Tibial nerve (tissue), 4 donors: ENCODE results near the gene FOXL1.
A peak's percentile ranks its signal among the peaks of the same experiment; 100 is the strongest.

Experiments used
- EP300 ChIP-seq, 2 donors: sonication (generic); formaldehyde crosslinking; IDR thresholded peaks; one replicate each; pipeline ENCODE4 v1.6.1; 2017; ENCODE audit warnings: antibody characterized with exemption in 2 of 2, mild to moderate bottlenecking in 1 of 2
- TF ChIP-seq, protein P1 (sequence below), 5 experiments: fragments of 200-600 bp in 3 of 5; fragments of 450-650 bp in 2 of 5; sonication (generic) in 3 of 5; IDR thresholded peaks; one replicate each; pipeline ENCODE4 v1.5.1; 2016 to 2019; ENCODE audit warnings: antibody characterized with exemption in 5 of 5, mild to moderate bottlenecking in 3 of 5, moderate library complexity in 2 of 5

DNA sequence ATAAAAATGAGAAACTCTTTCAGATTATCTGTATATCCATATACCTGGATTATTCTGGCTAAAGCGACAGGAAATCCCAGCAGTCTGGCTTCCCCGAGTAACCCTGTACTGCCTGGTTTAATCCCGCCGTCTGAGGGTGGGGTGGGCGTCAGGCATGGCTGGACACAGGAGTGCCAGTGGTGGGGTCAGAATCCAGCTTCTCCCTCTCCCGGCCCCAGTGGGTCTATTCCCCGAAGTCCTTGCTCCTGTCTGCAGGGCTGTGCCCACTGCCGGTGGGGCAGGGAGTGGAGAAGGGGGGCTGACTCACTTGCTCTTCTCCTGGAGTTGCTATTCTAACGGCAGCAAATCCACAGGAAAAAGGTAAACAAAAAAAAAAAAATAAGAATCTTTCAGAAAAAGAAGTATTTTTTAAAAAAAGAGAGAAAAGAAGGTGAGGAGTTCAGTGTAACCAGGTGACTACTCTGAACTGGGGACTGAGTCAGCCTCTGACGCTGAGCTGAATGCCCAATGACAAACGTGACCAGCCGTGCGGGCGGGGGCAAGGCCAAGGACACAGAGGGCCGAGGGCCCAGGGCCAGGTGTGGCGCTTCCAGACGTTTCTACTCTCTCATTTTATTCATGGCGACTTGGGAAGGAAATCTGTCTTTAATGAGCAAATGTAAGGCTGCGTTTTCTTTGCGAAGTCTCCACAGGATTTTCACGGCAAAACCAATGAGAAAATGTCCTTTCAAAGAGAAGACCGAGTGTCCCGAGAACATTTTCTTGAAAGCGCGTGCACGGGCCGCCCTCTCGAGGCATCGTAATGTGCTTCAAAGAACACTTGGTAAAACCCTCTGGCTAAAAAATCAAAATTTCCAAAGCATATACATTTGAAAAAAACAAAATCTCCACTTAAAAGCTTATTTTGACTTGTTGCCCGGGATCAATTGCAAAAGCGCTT is 47.8 kb upstream of the FOXL1 start:
- TF ChIP-seq, protein P1, sequence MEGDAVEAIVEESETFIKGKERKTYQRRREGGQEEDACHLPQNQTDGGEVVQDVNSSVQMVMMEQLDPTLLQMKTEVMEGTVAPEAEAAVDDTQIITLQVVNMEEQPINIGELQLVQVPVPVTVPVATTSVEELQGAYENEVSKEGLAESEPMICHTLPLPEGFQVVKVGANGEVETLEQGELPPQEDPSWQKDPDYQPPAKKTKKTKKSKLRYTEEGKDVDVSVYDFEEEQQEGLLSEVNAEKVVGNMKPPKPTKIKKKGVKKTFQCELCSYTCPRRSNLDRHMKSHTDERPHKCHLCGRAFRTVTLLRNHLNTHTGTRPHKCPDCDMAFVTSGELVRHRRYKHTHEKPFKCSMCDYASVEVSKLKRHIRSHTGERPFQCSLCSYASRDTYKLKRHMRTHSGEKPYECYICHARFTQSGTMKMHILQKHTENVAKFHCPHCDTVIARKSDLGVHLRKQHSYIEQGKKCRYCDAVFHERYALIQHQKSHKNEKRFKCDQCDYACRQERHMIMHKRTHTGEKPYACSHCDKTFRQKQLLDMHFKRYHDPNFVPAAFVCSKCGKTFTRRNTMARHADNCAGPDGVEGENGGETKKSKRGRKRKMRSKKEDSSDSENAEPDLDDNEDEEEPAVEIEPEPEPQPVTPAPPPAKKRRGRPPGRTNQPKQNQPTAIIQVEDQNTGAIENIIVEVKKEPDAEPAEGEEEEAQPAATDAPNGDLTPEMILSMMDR (IDR thresholded peaks at IDR 0.05), result no peak
- TF ChIP-seq EP300 (IDR thresholded peaks at IDR 0.05), result peak in 1 of 2 donors; percentile 22
